Measurements from ENCODE around the gene TESK2. TPM values are rescaled to one million over a fixed set of nuclear protein-coding genes. Genes with fewer than 3 reads are reported as not detected.

Gene TESK2
- polyA plus RNA-seq, 1 of the 3 experiments (the other 2 are of a cell fraction) = 1.3 TPM

- Histone ChIP-seq H3F3A (replicated peaks; ENCODE audit: insufficient read depth) (peaks cover 10% of the 10 kb centered on the region), H3K79me2 (ENCODE audit: insufficient read depth) (no peaks in the 10 kb centered on the region), H3K9me2 (no peaks in the 10 kb centered on the region), H3K4me3 (ENCODE audit: low read depth in 2 of 2, low read length in 1 of 2) (no peak overlapping the region), H3K36me3 (replicated peaks in 1 of 2; ENCODE audit: control insufficient read depth in 1 of 2, insufficient read depth in 2 of 2, low read length in 1 of 2) (no peaks in the 10 kb centered on the region), H2AFZ (ENCODE audit: low read depth) (no peak overlapping the region), H3K9me3 (no peaks in the 10 kb centered on the region), H3K4me2 (no peak overlapping the region), H3K9ac (no peak overlapping the region), H3K4me1 (ENCODE audit: control insufficient read depth in 1 of 2, insufficient read depth in 2 of 2, low read depth in 1 of 2, low read length in 1 of 2) (peaks cover 0 to 12% of the 10 kb centered on the region in 2 experiments; a peak in 1 of 4 replicates), H3K27me3 (ENCODE audit: insufficient read depth) (no peaks in the 10 kb centered on the region), H3K27ac (ENCODE audit: low read depth in 2 of 2, low read length in 1 of 2) (no peak overlapping the region), H4K20me1 (ENCODE audit: insufficient read depth) (no peaks in the 10 kb centered on the region)
- CTCF ChIA-PET = interaction anchor here (1.9 to 14.7 kb wide), 3 partner anchors 23 to 289 kb away, joined by 5 to 470 read pairs (median 8); partner anchors contain the start of genes HECTD3, MUTYH and UROD
- TF ChIP-seq GABPA (IDR thresholded peaks at IDR 0.05; ENCODE audit: low read depth) (no peak), TCF12 (IDR thresholded peaks at IDR 0.05) (no peak), YY1 (IDR thresholded peaks at IDR 0.05; ENCODE audit: low read depth) (no peak), GATA2 (CRISPR knock-in tag; IDR thresholded peaks at IDR 0.05) (no peak), SIN3A (IDR thresholded peaks at IDR 0.05; ENCODE audit: borderline replicate concordance, low read depth, low read length) (no peak), RFX5 (IDR thresholded peaks at IDR 0.05; ENCODE audit: low read length) (no peak), EZH2phosphoT487 (IDR thresholded peaks at IDR 0.05; ENCODE audit: borderline replicate concordance, low read depth) (no peak), CHD2 (IDR thresholded peaks at IDR 0.05; ENCODE audit: low read length, partially characterized antibody) (no peak), MXI1 (IDR thresholded peaks at IDR 0.05; ENCODE audit: low read depth, low read length) (no peak), REST (IDR thresholded peaks at IDR 0.05; ENCODE audit: low read depth, low read length) (no peak), RAD21 (IDR thresholded peaks at IDR 0.05; ENCODE audit: low read length) (no peak)
- 92% methylated on average over 10 of the region's 10 CpGs for WGBS (ENCODE audit: low lambda C conversion rate)
- no peak for DNase-seq
- POLR2A ChIA-PET = interaction anchor here (0.7 to 1.5 kb wide), 3 partner anchors 21 to 217 kb away, joined by 3 to 10 read pairs (median 3); partner anchors contain the start of genes HPDL, MUTYH, PRDX1 and TOE1
Observed at GRCh38 chr1:45305231-45305630, 185.7 kb downstream of the TESK2 start.

GRCh38 chr1:45304311-45305081 is 186.5 kb downstream of the TESK2 start:
- H3K9ac ChIP-seq = peak overlapping the region; percentile 79
- POLR2A ChIA-PET = interaction anchor here (0.7 to 2.4 kb wide), 5 partner anchors 22 to 218 kb away, joined by 3 to 22 read pairs (median 4); partner anchors contain the start of genes HPDL, MUTYH, PRDX1 and TOE1
- H2AFZ ChIP-seq (ENCODE audit: low read depth) = peak overlapping the region; percentile 76; the same call in 1 of the 2 replicates
- H3K4me2 ChIP-seq = peak overlapping the region; percentile 87
- H3K9me2 ChIP-seq = no peaks in the 10 kb centered on the region
- no peaks in the 10 kb centered on the region for H4K20me1 ChIP-seq (ENCODE audit: insufficient read depth)
- peak overlapping the region; percentile 68 to 76 for H3K4me3 ChIP-seq (ENCODE audit: low read depth in 2 of 2, low read length in 1 of 2)
- no peaks in the 10 kb centered on the region for H3K79me2 ChIP-seq (ENCODE audit: insufficient read depth)
- WGBS (ENCODE audit: low lambda C conversion rate) = 62% methylated on average over 8 of the region's 15 CpGs
- H3F3A ChIP-seq (replicated peaks; ENCODE audit: insufficient read depth) = peaks cover 10% of the 10 kb centered on the region
- H3K27me3 ChIP-seq (ENCODE audit: insufficient read depth) = no peaks in the 10 kb centered on the region
- CTCF ChIA-PET = interaction anchor here (0.8 to 14.7 kb wide), 7 partner anchors 24 to 298 kb away, joined by 3 to 470 read pairs (median 5); partner anchors contain the start of genes HECTD3, PRDX1 and UROD
- H3K4me1 ChIP-seq (ENCODE audit: control insufficient read depth in 1 of 2, insufficient read depth in 2 of 2, low read depth in 1 of 2, low read length in 1 of 2) = peaks cover 0 to 13% of the 10 kb centered on the region in 2 experiments; a peak in 1 of 4 replicates
- no peaks in the 10 kb centered on the region for H3K36me3 ChIP-seq (replicated peaks in 1 of 2; ENCODE audit: control insufficient read depth in 1 of 2, insufficient read depth in 2 of 2, low read length in 1 of 2)
- TF ChIP-seq FOXJ3 (CRISPR knock-in tag; IDR thresholded peaks at IDR 0.05) = no peak
- TF ChIP-seq NFIC (IDR thresholded peaks at IDR 0.05; ENCODE audit: borderline replicate concordance) = peak; percentile 25; the same call in 1 of the 2 replicates
- peak; percentile 20 for DNase-seq
- peak overlapping the region; percentile 68 to 87 for H3K27ac ChIP-seq (ENCODE audit: low read depth in 2 of 2, low read length in 1 of 2)
- no peaks in the 10 kb centered on the region for H3K9me3 ChIP-seq
